ENCODE measurements around the gene SERPINA10.

The SERPINA10 gene

GRCh38 chr14:94331462-94331861 is 38.4 kb upstream of the SERPINA10 start:
- H3K27ac ChIP-seq (ENCODE audit: low read depth, low read length, poor library complexity, severe bottlenecking), result no peak overlapping the region
- no peaks in the 10 kb centered on the region for H4K20me1 ChIP-seq (ENCODE audit: insufficient read depth, low read length)
- no peak for TF ChIP-seq EZH2 (IDR thresholded peaks at IDR 0.05; ENCODE audit: borderline replicate concordance, low read length)
- no peaks in the 10 kb centered on the region for H3K79me2 ChIP-seq (ENCODE audit: insufficient read depth, low read length)
- H3K9ac ChIP-seq (ENCODE audit: low read length), result no peak overlapping the region
- H3K9me3 ChIP-seq (ENCODE audit: low read length), result no peaks in the 10 kb centered on the region
- H3F3A ChIP-seq (ENCODE audit: insufficient read depth, low read length), result no peaks in the 10 kb centered on the region
- H2AFZ ChIP-seq (ENCODE audit: low read length), result no peak overlapping the region
- H3K9me2 ChIP-seq (ENCODE audit: low read depth, low read length), result no peaks in the 10 kb centered on the region; the same call in 1 of the 2 replicates
- H3K4me2 ChIP-seq (ENCODE audit: low read length), result no peak overlapping the region
- no peaks in the 10 kb centered on the region for H3K4me1 ChIP-seq (ENCODE audit: insufficient read depth, low read length, severe bottlenecking)
- no peaks in the 10 kb centered on the region for H3K27me3 ChIP-seq (ENCODE audit: insufficient read depth, low read length)
- H3K4me3 ChIP-seq (ENCODE audit: low read depth, low read length, poor library complexity, severe bottlenecking), result no peak overlapping the region
- no peaks in the 10 kb centered on the region; the same call in 1 of the 2 replicates for H3K36me3 ChIP-seq (ENCODE audit: insufficient read depth, low read length)

GRCh38 chr14:94330857-94331256 is 37.8 kb upstream of the SERPINA10 start:
- H3K27me3 ChIP-seq (ENCODE audit: insufficient read depth, low read length), result no peaks in the 10 kb centered on the region
- no peaks in the 10 kb centered on the region for H3K79me2 ChIP-seq (ENCODE audit: insufficient read depth, low read length)
- no peak overlapping the region for H3K27ac ChIP-seq (ENCODE audit: low read depth, low read length, poor library complexity, severe bottlenecking)
- no peak for TF ChIP-seq CTCF (IDR thresholded peaks at IDR 0.05; ENCODE audit: low read length)
- TF ChIP-seq EZH2 (IDR thresholded peaks at IDR 0.05; ENCODE audit: borderline replicate concordance, low read length), result no peak
- H2AFZ ChIP-seq (ENCODE audit: low read length), result no peak overlapping the region
- no peak overlapping the region for H3K9ac ChIP-seq (ENCODE audit: low read length)
- no peaks in the 10 kb centered on the region for H3K9me2 ChIP-seq (ENCODE audit: low read depth, low read length)
- H3F3A ChIP-seq (ENCODE audit: insufficient read depth, low read length), result no peaks in the 10 kb centered on the region
- no peaks in the 10 kb centered on the region for H4K20me1 ChIP-seq (ENCODE audit: insufficient read depth, low read length)
- H3K4me1 ChIP-seq (ENCODE audit: insufficient read depth, low read length, severe bottlenecking), result no peaks in the 10 kb centered on the region
- no peaks in the 10 kb centered on the region; the same call in 1 of the 2 replicates for H3K36me3 ChIP-seq (ENCODE audit: insufficient read depth, low read length)
- no peak overlapping the region for H3K4me3 ChIP-seq (ENCODE audit: low read depth, low read length, poor library complexity, severe bottlenecking)
- H3K4me2 ChIP-seq (ENCODE audit: low read length), result no peak overlapping the region
- no peaks in the 10 kb centered on the region for H3K9me3 ChIP-seq (ENCODE audit: low read length)

GRCh38 chr14:94330432-94330831 is 37.4 kb upstream of the SERPINA10 start:
- Histone ChIP-seq H3K79me2 (ENCODE audit: insufficient read depth, low read length) (no peaks in the 10 kb centered on the region), H4K20me1 (ENCODE audit: insufficient read depth, low read length) (no peaks in the 10 kb centered on the region), H2AFZ (ENCODE audit: low read length) (no peak overlapping the region), H3K9me3 (ENCODE audit: low read length) (no peaks in the 10 kb centered on the region), H3K36me3 (ENCODE audit: insufficient read depth, low read length) (no peaks in the 10 kb centered on the region; the same call in 1 of the 2 replicates), H3F3A (ENCODE audit: insufficient read depth, low read length) (no peaks in the 10 kb centered on the region), H3K9ac (ENCODE audit: low read length) (no peak overlapping the region), H3K27me3 (ENCODE audit: insufficient read depth, low read length) (no peaks in the 10 kb centered on the region), H3K4me2 (ENCODE audit: low read length) (no peak overlapping the region), H3K27ac (ENCODE audit: low read depth, low read length, poor library complexity, severe bottlenecking) (no peak overlapping the region), H3K9me2 (ENCODE audit: low read depth, low read length) (no peaks in the 10 kb centered on the region), H3K4me1 (ENCODE audit: insufficient read depth, low read length, severe bottlenecking) (no peaks in the 10 kb centered on the region), H3K4me3 (ENCODE audit: low read depth, low read length, poor library complexity, severe bottlenecking) (no peak overlapping the region)
- no peak for TF ChIP-seq CTCF (IDR thresholded peaks at IDR 0.05; ENCODE audit: low read length)
- TF ChIP-seq EZH2 (IDR thresholded peaks at IDR 0.05; ENCODE audit: borderline replicate concordance, low read length), result no peak

DNA sequence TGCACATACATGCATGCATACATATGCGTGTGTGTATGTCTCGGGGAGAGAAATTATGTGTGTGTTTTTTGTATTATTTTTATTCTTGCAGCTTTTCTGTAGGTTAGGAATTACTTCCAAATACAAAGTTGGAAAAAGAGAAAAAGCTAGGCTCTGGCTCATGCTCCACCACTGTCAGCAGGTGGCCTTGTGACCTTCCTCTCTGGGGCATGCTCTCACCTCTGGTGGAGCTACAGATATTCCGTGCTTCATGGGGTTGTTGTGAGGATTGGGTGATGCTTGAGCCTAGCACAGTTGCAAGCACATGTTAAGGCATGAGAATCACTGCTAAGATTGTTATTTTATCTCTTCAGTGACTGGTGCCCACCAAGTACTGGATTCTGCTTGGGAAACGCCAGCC is 36.8 kb upstream of the SERPINA10 start:
- Histone ChIP-seq H3F3A (ENCODE audit: insufficient read depth, low read length) (no peaks in the 10 kb centered on the region), H3K9me2 (ENCODE audit: low read depth, low read length) (no peaks in the 10 kb centered on the region), H3K36me3 (ENCODE audit: insufficient read depth, low read length) (no peaks in the 10 kb centered on the region; the same call in 1 of the 2 replicates), H4K20me1 (ENCODE audit: insufficient read depth, low read length) (no peaks in the 10 kb centered on the region), H3K4me2 (ENCODE audit: low read length) (no peak overlapping the region), H3K27ac (ENCODE audit: low read depth, low read length, poor library complexity, severe bottlenecking) (no peak overlapping the region), H3K4me3 (ENCODE audit: low read depth, low read length, poor library complexity, severe bottlenecking) (no peak overlapping the region), H2AFZ (ENCODE audit: low read length) (no peak overlapping the region), H3K9me3 (ENCODE audit: low read length) (no peaks in the 10 kb centered on the region), H3K79me2 (ENCODE audit: insufficient read depth, low read length) (no peaks in the 10 kb centered on the region), H3K4me1 (ENCODE audit: insufficient read depth, low read length, severe bottlenecking) (no peaks in the 10 kb centered on the region), H3K9ac (ENCODE audit: low read length) (no peak overlapping the region), H3K27me3 (ENCODE audit: insufficient read depth, low read length) (no peaks in the 10 kb centered on the region)
- TF ChIP-seq EZH2 (IDR thresholded peaks at IDR 0.05; ENCODE audit: borderline replicate concordance, low read length) (no peak), CTCF (IDR thresholded peaks at IDR 0.05; ENCODE audit: low read length) (no peak)

Data from OCI-LY1 (cell line).